GM19395 (cell line): ENCODE data around the gene LAG3.

Source experiments
- ATAC-seq: cut with Tn5 transposase; IDR thresholded peaks from one replicate; pipeline ENCODE4 v1.9.1; 2021; ENCODE audit warnings: mild to moderate bottlenecking, moderate library complexity; ENCODE audit not compliant: unreplicated experiment

Gene LAG3

DNA sequence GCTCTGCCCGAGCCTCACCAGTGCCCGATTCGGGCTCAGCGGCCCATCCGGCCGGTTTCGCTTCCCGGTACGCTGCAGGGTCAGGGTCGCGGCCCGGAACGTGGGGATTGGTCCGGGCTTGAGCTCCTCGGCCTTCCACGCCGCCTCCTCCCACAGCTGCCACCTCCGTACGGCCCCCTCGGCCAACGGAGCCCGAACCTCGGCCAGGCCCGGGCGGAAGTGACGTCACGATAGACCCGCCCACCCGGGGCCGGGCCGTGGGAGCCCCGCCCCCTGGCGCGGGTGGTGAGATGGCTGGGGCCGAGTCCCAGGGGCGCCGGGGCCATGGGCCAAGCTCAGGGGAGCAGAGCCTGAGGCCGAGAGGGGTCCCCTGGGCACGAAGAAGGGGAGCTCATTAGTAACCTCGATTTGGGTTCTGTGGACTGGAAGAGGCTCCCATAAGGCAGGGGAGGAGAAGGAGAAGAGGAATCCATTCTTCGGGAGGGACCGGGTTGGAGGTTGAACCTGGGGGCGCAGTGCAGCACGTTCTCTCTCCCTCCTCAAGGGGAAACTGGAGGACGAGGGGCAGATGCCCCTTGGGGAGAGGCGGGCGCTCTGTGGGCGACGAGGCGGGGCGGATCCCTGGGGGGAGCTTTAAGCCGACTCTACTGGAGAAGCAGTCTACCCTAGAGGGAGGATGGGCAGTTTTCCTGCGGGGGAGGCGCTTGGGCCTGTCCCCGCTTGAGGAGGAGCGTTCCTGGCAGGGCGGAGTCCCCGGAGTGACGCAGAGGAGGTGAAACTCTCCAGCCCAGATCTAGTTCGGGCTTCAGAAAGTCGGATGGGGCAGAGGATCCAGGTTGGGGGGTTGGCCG lies 19.2 kb upstream of the LAG3 start, which contains the start of gene MLF2:
MLF2 (minus strand) TSS at position 221 of the 851 bp plus-strand sequence. CDS start 807 bp downstream, outside the sequence.
- peak; percentile 86 for ATAC-seq

DNA sequence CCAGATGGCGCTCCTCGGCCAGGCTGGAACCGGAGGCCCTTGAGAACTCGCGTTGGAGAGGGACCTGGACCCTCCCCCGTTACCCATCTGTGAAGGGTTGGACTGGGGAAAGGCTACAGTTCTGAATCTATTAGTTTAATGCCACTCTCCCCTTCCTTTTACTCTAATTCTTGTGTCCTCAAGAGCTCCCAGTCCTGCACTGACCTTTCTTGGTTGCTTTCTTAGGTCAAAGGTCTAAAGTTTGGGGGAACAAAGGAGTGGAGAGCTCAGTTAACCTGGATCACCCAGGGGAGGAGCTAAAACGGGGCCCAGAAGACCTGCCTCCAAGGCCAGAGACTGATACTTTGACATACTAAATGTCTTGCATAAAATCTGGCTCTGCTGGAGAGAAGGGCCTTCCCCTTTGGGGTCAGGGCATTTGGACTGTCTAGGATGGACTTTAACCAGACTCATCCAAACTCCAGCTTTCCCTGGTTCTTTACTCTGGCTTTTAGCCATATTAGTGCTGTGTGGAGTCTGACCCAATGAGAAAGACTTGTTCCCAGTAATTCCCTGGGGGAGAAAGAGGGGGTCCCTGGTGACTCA lies 18.5 kb upstream of the LAG3 start:
- ATAC-seq: no peak

DNA sequence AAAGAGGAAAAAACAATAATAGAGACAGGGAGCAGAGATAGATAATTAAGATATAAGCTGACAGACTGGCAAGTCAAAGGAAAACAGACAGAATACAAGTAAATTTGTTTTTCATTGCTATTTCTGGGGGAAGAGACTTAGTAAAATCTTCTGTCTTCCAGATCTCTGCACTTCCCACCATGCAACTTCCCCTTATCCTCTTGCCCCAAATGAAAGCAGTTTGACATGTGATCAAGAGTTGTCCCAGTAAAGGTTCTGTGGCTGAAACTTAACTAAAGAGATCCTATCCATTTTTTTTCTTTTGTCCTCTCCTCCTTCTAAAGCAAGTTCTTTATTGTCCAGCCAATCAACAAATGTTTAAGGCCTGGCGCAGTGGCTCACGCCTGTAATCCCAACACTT lies 17.9 kb upstream of the LAG3 start:
- no peak for ATAC-seq

- ATAC-seq: no peak
Measured at GRCh38 chr12:6757028-6757690, 15.2 kb upstream of the LAG3 start.

DNA sequence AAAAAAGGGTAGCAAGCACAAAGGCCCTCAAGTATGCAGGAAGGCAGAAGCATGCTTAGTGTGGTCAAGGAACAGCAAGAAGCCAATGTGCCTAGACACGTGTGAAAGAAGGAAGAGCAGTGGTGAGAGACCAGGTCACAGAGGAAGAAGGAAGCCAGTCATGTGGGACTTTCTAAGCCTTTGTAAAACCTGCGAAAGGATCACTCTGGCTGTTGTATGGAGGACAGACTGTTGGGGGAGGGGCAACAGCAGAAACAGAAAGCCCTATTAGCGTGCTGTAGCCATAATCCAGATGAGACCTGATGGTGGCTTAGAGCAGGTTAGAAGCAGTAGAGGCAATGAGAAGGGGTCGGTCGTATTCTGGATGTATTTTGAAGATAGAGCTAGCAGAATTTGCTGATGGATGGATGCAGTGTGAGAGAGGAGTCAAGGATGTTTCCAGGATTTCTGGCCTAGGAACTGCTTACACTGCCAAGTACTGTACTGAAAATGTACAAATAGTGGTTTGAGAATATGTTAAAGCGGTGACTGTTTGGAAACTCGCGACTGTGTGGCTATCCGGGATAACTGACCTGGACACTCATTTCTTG lies 13.7 kb upstream of the LAG3 start:
- no peak for ATAC-seq

DNA sequence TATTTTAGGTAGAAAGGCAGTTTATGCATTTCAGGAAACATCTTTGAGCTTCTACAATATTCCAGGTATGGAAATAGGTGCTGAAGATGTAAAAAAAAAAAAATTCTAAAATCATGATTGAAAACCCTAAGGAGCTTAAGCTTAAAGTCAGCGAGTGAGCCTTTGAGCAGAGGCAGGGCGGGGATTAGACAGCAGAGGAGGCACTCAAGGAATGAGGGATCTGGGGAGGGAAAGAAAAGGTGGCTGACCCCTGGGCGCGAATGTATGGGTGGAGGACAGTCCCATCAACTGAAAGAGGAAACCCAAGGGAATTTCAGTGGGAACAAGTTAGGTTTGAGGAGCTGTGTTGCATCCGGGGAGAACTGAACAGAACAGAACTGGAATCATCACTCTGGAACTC lies 12.6 kb upstream of the LAG3 start:
- ATAC-seq: no peak

DNA sequence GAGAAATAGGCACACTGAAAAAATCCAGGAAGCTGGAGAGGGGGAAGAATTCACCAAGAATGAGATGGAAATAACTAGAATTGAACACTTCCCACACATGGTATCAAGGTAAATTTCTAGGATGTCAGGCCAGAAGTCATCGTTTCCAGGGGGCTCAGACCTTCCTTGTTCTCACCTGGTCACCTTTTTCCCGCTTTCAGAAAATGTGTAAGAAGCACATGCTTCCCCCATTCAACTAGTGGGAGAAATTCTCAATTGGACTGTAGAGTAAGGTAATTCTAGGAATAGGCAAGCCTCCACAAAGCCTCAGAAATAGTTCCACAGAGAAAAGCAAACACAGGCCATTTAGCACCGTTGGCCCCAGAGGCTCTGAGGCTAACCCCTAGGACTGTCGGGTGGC lies 8.9 kb upstream of the LAG3 start:
- no peak for ATAC-seq

GRCh38 chr12:6764011-6764828 lies 8.1 kb upstream of the LAG3 start:
- peak; percentile 88 for ATAC-seq

DNA sequence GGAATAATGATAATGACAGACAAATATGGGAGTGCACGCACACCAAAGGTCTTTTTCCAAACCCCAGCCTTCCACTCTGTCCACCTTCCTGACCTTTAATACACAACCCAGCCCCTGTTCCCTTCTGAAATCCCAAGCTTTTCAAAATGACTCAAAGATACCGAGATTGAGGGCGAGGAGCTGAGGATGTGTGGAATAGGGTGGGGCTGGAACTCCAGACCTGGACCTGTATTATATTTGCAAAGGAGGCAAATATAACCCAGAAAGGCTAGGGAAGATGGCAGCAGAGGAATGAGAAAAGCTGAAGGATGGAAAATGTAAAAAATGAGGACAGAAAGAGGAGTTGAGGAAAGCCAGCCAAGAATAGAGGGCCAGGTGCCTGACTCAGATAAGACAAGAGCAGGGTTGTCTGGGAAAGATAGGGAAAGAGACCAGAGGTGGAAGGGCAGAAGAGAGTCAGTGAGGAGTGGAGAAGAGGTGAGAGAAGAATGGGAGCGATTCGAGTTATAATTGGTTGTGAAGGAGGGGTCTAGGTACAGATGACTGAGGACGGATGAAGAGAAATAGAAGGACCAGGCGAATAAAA lies 7.2 kb upstream of the LAG3 start:
- ATAC-seq: no peak

DNA sequence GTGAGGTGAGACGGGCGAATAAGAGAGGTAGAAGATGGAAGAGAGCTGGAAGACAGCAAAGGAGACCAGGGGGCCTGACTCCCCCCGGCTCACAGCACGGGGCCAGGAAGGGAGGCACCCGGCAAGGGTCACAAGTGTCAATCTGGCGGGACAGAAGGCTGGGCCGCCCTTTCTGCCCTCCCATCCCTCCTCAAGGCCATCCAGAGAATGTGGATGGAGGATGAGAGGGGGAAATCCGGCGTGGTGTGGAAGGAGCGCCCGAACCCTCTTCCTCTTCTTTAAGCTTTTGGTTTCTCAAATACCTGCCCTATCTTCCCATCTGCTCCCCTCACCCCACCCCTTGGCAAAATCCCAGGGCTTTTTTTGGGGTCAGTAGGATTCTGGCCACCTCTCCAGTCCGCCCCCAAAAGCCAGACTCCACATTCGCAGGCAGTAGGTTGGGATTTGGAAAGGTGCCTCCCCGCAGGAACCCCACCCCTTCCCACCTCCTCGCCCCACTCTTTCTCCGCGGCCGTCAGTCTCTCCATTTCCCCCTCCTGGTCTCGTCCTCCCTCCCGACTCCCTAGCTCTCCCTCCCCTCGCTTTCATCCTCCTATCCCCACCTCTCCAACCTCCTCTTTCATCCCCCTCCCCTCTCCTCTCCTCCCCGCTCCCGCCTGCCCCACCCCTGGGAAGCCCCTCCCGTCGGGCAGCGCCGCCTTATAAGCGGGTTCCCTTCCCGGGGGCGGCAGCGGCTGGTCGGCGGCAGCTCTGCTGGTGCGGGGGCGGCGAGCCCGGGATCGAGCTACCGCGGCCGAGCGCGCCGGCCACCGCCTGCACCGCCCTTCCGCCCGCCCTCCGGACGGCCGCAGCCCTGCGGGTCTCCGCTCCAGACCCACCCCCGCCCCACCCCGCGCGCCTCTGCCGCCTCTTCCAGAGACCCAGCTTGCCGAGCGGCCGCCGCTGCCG lies 6.4 kb upstream of the LAG3 start, which contains the start of gene PTMS:
PTMS (plus strand) TSS at position 730 of the 948 bp plus-strand sequence. CDS start 343 bp downstream, outside the sequence.
- ATAC-seq: no peak

DNA sequence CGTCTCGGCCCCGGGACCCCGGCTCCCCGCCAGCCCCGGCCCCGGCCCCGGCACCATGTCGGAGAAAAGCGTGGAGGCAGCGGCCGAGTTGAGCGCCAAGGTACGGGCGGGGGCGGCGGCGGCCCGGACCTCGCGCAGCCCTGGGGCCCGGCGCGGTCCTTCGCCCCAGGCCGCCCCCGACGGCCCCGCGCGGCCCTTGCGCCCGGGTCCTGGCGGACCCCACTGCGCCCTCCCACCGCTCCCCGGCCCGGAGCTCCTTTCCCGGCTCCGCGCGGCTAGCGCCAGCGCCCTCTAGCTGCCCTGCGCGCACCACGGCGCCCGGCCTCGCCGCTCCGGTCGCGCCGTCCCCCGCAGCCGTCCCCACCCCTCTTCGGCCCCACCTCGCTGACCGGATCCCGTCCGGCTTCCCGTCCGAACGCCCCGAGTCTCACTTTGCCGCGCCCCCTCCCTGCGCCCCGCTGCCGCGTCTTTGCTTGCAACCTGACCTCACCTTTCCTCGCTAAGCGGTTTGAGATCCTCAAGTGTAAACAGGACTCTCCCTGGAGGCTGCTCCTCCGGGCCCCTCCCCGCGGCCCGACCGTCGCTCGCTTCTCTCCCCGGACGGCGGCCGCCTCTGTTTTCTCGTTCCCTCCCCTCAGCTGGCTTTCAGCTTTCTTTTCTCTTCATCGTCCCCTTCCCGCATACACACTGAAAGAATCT lies 5.5 kb upstream of the LAG3 start:
- ATAC-seq: no peak

GRCh38 chr12:6767353-6768319 lies 4.7 kb upstream of the LAG3 start:
- ATAC-seq: no peak

GRCh38 chr12:6768437-6768914 lies 3.8 kb upstream of the LAG3 start:
- no peak for ATAC-seq

- no peak for ATAC-seq
Measured at GRCh38 chr12:6768990-6769389, 3.3 kb upstream of the LAG3 start.

GRCh38 chr12:6769666-6770065 lies 2.7 kb upstream of the LAG3 start:
- ATAC-seq: no peak

DNA sequence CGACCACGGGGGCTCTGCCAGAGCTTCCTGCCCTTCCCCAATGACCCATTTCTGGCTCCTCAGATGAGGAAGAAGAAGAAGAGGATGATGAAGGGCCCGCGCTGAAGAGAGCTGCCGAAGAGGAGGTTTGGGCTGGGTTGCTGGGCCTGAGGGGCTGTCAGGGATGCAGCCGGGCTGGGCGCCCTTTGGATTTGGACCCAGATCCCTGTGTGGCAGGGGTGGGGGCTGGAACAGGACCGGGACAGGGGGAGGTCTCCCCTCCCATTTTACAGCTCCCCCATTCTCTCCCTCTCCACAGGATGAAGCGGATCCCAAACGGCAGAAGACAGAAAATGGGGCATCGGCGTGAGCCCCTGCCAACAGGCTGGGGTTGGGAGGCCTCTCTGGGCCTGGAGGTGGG lies 2.2 kb upstream of the LAG3 start:
- ATAC-seq: no peak

DNA sequence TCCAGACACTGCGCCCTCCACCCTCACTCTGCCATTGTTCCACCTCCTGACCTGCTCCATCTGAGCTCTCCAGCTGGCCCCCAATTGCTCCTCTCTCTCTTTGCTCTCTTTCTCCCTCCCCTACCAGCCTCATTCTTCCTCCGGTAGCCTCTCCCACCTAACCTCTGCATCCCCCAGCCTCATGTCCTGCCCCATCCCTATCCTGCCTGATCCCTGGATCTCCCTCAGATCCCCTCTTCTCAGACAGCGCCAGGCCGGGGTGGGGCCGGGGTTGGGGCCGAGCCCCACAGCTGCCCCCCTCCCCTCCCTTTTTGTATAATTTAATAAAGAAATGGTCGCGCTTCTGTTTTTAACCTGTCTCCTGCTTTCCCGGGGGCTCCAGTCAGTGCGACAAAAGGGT lies 1.7 kb upstream of the LAG3 start:
- ATAC-seq: no peak
